PFSK-1 (cell line): Measurements from ENCODE around the gene KIF26B.

Experiments
- POLR2AphosphoS5 ChIP-seq: IDR thresholded peaks from 2 replicates; pipeline ENCODE4 v1.6.1; 2012; ENCODE audit warnings: low read depth, mild to moderate bottlenecking, control low read depth, low read length, moderate library complexity
- SIN3A ChIP-seq: IDR thresholded peaks from 2 replicates; pipeline ENCODE4 v1.6.1; 2012; ENCODE audit warnings: mild to moderate bottlenecking, low read length, moderate library complexity, borderline replicate concordance; ENCODE audit not compliant: insufficient read depth

GRCh38 chr1:245222931-245223595 is 68.3 kb downstream of the KIF26B start:
- TF ChIP-seq POLR2AphosphoS5 (no peak), SIN3A (no peak)
